Right lobe of liver (tissue), 6 donors: ENCODE measurements around the gene ARMH4. TPM values are rescaled to one million over a fixed set of nuclear protein-coding genes. Genes with fewer than 3 reads are reported as not detected.

Experiments
- ATAC-seq, 4 donors: fragments of 200-7000 bp; cut with Tn5 transposase; one replicate each; pipeline ENCODE4 v1.9.1; 2020; ENCODE audit warnings: mild to moderate bottlenecking in 4 of 4, moderate library complexity in 4 of 4
- DNase-seq, 3 donors: peaks; one replicate each; pipeline ENCODE4 v3.0.0-alpha.2; 2020
- H3K27ac ChIP-seq, 3 donors: fragments of 200-600 bp; one replicate each; pipeline ENCODE4 v1.8.0; 2022
- H3K27me3 ChIP-seq, 2 donors: fragments of 200-600 bp; one replicate each; pipeline ENCODE4 v1.8.0; 2022
- H3K36me3 ChIP-seq, 4 donors: fragments of 200-600 bp; sonication (generic) in 1 of 4; one replicate each; pipeline versions ENCODE4 v1.5.1 to v1.8.0; 2017 to 2022; ENCODE audit warnings: control low read depth in 1 of 4
- H3K4me1 ChIP-seq, 4 donors: fragments of 200-600 bp; sonication (generic) in 1 of 4; one replicate each; pipeline versions ENCODE4 v1.5.1 to v1.8.0; 2017 to 2022; ENCODE audit warnings: control low read depth in 1 of 4
- H3K4me3 ChIP-seq, 3 donors: fragments of 200-600 bp; one replicate each; pipeline ENCODE4 v1.8.0; 2022
- H3K9me3 ChIP-seq, 4 donors: fragments of 200-600 bp; sonication (generic) in 1 of 4; one replicate each; pipeline versions ENCODE4 v1.5.1 to v1.8.0; 2017 to 2022; ENCODE audit warnings: control low read depth in 1 of 4
- CTCF ChIP-seq, 4 donors: fragments of 200-600 bp in 3 of 4; fragments of 450-650 bp in 1 of 4; IDR thresholded peaks; one replicate each; pipeline versions ENCODE4 v1.5.1 to v1.8.0; 2016 to 2022; ENCODE audit warnings: antibody characterized with exemption in 4 of 4, mild to moderate bottlenecking in 2 of 4
- POLR2A ChIP-seq: fragments of 450-650 bp; IDR thresholded peaks from one replicate; pipeline ENCODE4 v1.6.1; 2017; ENCODE audit warnings: antibody characterized with exemption, mild to moderate bottlenecking
- WGBS: methylation state at CpG from one replicate; pipeline ENCODE4 v1.1.6; 2018; ENCODE audit warnings: low coverage, low lambda C conversion rate; ENCODE audit not compliant: insufficient coverage; ENCODE audit errors: missing lambda C conversion rate; 5-methylcytosine and 5-hydroxymethylcytosine counted together
- intact Hi-C, 2 donors: fragments of 100-400 bp; cut with DNase I; formaldehyde crosslinking; loops; one replicate each; pipeline versions ENCODE4 v1.11.2 to v1.14.1; 2022
- total RNA-seq, 6 experiments: library from RNA; depleted of rRNA in 2 of 6; stranded (reverse); fragments of >200 nt in 2 of 6; fragmentation: NEBNext Ultra II Directional in 3 of 6; extraction: Animal tissue kit (Norgen Biotek cat#: 25700) in 3 of 6; gene quantifications; one replicate each; pipeline versions ENCODE4 v1.1.0 to v1.2.4, GENCODE V29; 2016 to 2023
- donor health status: DM: no; HTN: yes; CAD: no.
- donor health status: DM: no; HTN: no; CAD: no.
- donor health status: DM: no; HTN: no; CAD: no.
- donor health status: DM: no; HTN: yes; CAD: no.
- donor health status: DM: no; HTN: yes; CAD: no.

The ARMH4 gene
- total RNA-seq, 6 experiments from 2014 or later: 0.25 to 2.1 (median 0.62) TPM

- Histone ChIP-seq H3K4me1 (no peaks in the 10 kb centered on the region), H3K27ac (no peak overlapping the region), H3K9me3 (no peaks in the 10 kb centered on the region), H3K4me3 (no peak overlapping the region), H3K36me3 (no peaks in the 10 kb centered on the region), H3K27me3 (no peaks in the 10 kb centered on the region)
- DNase-seq (no peak), ATAC-seq (no peak)
- intact Hi-C loops: no loop called here
- no peak for TF ChIP-seq CTCF (IDR thresholded peaks at IDR 0.05)
- TF ChIP-seq POLR2A: no peak
- 85% methylated on average over 1 of the region's 1 CpG for WGBS
These were observed 152.0 kb downstream of the ARMH4 start for GRCh38 chr14:57999979-58000378.

- Histone ChIP-seq H3K27me3 (no peaks in the 10 kb centered on the region), H3K27ac (no peak overlapping the region), H3K9me3 (no peaks in the 10 kb centered on the region), H3K4me1 (no peaks in the 10 kb centered on the region), H3K4me3 (no peak overlapping the region), H3K36me3 (no peaks in the 10 kb centered on the region)
- DNase-seq (no peak), ATAC-seq (no peak)
- intact Hi-C loops: no loop called here
- no peak for TF ChIP-seq POLR2A
- TF ChIP-seq CTCF (IDR thresholded peaks at IDR 0.05): no peak
- 37% methylated on average over 2 of the region's 2 CpGs for WGBS
These were observed 152.5 kb downstream of the ARMH4 start for GRCh38 chr14:57999471-57999870.

- 67% methylated on average over 1 of the region's 1 CpG for WGBS
- Histone ChIP-seq H3K4me1 (no peaks in the 10 kb centered on the region), H3K9me3 (no peaks in the 10 kb centered on the region), H3K4me3 (no peak overlapping the region), H3K36me3 (no peaks in the 10 kb centered on the region), H3K27ac (no peak overlapping the region), H3K27me3 (no peaks in the 10 kb centered on the region)
- intact Hi-C loops: no loop called here
- no peak for TF ChIP-seq CTCF (IDR thresholded peaks at IDR 0.05)
- no peak for TF ChIP-seq POLR2A
- DNase-seq (no peak), ATAC-seq (no peak)
These were observed 153.2 kb downstream of the ARMH4 start for GRCh38 chr14:57998766-57999165.

- WGBS: 23% methylated on average over 4 of the region's 4 CpGs
- H3K36me3 ChIP-seq: no peaks in the 10 kb centered on the region
- DNase-seq (no peak), ATAC-seq (no peak)
- H3K4me3 ChIP-seq: no peak overlapping the region
- H3K27me3 ChIP-seq: no peaks in the 10 kb centered on the region
- TF ChIP-seq CTCF (IDR thresholded peaks at IDR 0.05) (no peak), POLR2A (no peak)
- H3K4me1 ChIP-seq: no peaks in the 10 kb centered on the region
- no peaks in the 10 kb centered on the region for H3K9me3 ChIP-seq
- intact Hi-C loops: no loop called here
- no peak overlapping the region for H3K27ac ChIP-seq
These were observed 160.7 kb downstream of the ARMH4 start for GRCh38 chr14:57991353-57991752.

GRCh38 chr14:57988445-57988844 lies 163.6 kb downstream of the ARMH4 start:
- no peaks in the 10 kb centered on the region for H3K27me3 ChIP-seq
- H3K4me3 ChIP-seq: no peak overlapping the region
- intact Hi-C loops: no loop called here
- ATAC-seq (no peak), DNase-seq (no peak)
- 42% methylated on average over 3 of the region's 5 CpGs for whole genome bisulfite sequencing
- no peaks in the 10 kb centered on the region for H3K4me1 ChIP-seq
- no peak overlapping the region for H3K27ac ChIP-seq
- no peaks in the 10 kb centered on the region for H3K36me3 ChIP-seq
- TF ChIP-seq POLR2A (no peak), CTCF (IDR thresholded peaks at IDR 0.05) (no peak)
- no peaks in the 10 kb centered on the region for H3K9me3 ChIP-seq
